ENCODE results near the gene PHKA1. TPM values are rescaled to one million over a fixed set of nuclear protein-coding genes. Genes with fewer than 3 reads are reported as not detected.

PHKA1 gene
- total RNA-seq, 1 donor from 2014 or later: 4.0 TPM

- no peak for DNase-seq (ENCODE audit: low spot score)
- H3K27me3 Mint-ChIP-seq (ENCODE audit: unreplicated experiment): no peaks in the 10 kb centered on the region
- H3K4me1 Mint-ChIP-seq (ENCODE audit: unreplicated experiment): no peaks in the 10 kb centered on the region
- peaks cover 22% of the 10 kb centered on the region for H3K36me3 Mint-ChIP-seq (ENCODE audit: low read depth, unreplicated experiment)
- TF ChIP-seq, protein P1, sequence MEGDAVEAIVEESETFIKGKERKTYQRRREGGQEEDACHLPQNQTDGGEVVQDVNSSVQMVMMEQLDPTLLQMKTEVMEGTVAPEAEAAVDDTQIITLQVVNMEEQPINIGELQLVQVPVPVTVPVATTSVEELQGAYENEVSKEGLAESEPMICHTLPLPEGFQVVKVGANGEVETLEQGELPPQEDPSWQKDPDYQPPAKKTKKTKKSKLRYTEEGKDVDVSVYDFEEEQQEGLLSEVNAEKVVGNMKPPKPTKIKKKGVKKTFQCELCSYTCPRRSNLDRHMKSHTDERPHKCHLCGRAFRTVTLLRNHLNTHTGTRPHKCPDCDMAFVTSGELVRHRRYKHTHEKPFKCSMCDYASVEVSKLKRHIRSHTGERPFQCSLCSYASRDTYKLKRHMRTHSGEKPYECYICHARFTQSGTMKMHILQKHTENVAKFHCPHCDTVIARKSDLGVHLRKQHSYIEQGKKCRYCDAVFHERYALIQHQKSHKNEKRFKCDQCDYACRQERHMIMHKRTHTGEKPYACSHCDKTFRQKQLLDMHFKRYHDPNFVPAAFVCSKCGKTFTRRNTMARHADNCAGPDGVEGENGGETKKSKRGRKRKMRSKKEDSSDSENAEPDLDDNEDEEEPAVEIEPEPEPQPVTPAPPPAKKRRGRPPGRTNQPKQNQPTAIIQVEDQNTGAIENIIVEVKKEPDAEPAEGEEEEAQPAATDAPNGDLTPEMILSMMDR (IDR thresholded peaks at IDR 0.05; ENCODE audit: unreplicated experiment): no peak
- no peak overlapping the region for H3K4me3 Mint-ChIP-seq (ENCODE audit: unreplicated experiment)
- no peak overlapping the region for H3K27ac Mint-ChIP-seq (ENCODE audit: unreplicated experiment)
- H3K9me3 Mint-ChIP-seq (ENCODE audit: unreplicated experiment): no peaks in the 10 kb centered on the region
These were observed 174.3 kb downstream of the PHKA1 start for GRCh38 chrX:72539822-72540221.

DNA sequence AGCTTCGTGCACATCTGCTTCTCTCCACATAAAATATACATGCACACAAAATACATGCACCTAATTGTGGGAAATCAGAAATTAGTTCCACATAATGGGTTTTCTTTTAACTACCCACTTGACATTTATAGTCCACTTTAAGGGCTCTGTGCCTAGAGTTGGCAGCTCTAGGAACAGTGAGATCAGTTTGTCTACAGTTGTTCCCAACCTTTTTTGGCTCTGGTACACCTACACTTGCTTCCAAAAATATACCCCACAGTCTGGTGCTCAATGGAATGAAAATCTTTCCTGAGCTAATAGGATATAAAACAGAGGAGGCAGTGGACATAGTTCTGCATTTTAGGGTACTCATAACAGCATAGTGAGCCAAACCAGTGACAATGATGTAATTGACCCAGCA, 177.6 kb downstream of the PHKA1 start:
- no peak overlapping the region for H3K27ac Mint-ChIP-seq (ENCODE audit: unreplicated experiment)
- TF ChIP-seq, protein P1 (IDR thresholded peaks at IDR 0.05; ENCODE audit: unreplicated experiment): no peak
- H3K9me3 Mint-ChIP-seq (ENCODE audit: unreplicated experiment): no peaks in the 10 kb centered on the region
- H3K4me1 Mint-ChIP-seq (ENCODE audit: unreplicated experiment): no peaks in the 10 kb centered on the region
- no peak for DNase-seq (ENCODE audit: low spot score)
- H3K36me3 Mint-ChIP-seq (ENCODE audit: low read depth, unreplicated experiment): peaks cover 6% of the 10 kb centered on the region
- H3K4me3 Mint-ChIP-seq (ENCODE audit: unreplicated experiment): no peak overlapping the region
- no peaks in the 10 kb centered on the region for H3K27me3 Mint-ChIP-seq (ENCODE audit: unreplicated experiment)

- TF ChIP-seq, protein P1 (IDR thresholded peaks at IDR 0.05; ENCODE audit: unreplicated experiment): no peak
- no peaks in the 10 kb centered on the region for H3K27me3 Mint-ChIP-seq (ENCODE audit: unreplicated experiment)
- DNase-seq (ENCODE audit: low spot score): no peak
These were observed 181.7 kb downstream of the PHKA1 start for GRCh38 chrX:72532366-72532765.

More at GRCh38 chrX:72532366-72532765, 181.7 kb downstream of the PHKA1 start:
- Mint-ChIP-seq H3K4me3 (ENCODE audit: unreplicated experiment) (no peak overlapping the region), H3K36me3 (ENCODE audit: low read depth, unreplicated experiment) (no peaks in the 10 kb centered on the region), H3K4me1 (ENCODE audit: unreplicated experiment) (no peaks in the 10 kb centered on the region), H3K9me3 (ENCODE audit: unreplicated experiment) (no peaks in the 10 kb centered on the region), H3K27ac (ENCODE audit: unreplicated experiment) (no peak overlapping the region)

Other genes with a start within 250 kb of the PHKA1 start
- gene HDAC8, start 141.5 kb downstream of the PHKA1 start, total RNA-seq (ENCODE audit: unreplicated experiment): 29.4 TPM
- 1.3 TPM for gene DMRTC1B, start 62.6 kb upstream of the PHKA1 start, total RNA-seq (ENCODE audit: unreplicated experiment)
- not detected for gene FAM236B, start 68.4 kb upstream of the PHKA1 start, total RNA-seq (ENCODE audit: unreplicated experiment)
- gene FAM236D, start 93.9 kb upstream of the PHKA1 start, total RNA-seq (ENCODE audit: unreplicated experiment): not detected
- not detected for gene FAM236C, start 198.3 kb upstream of the PHKA1 start, total RNA-seq (ENCODE audit: unreplicated experiment)
- not detected for gene FAM236A, start 223.9 kb upstream of the PHKA1 start, total RNA-seq (ENCODE audit: unreplicated experiment)
- 0.38 TPM for gene DMRTC1, start 229.5 kb upstream of the PHKA1 start, total RNA-seq (ENCODE audit: unreplicated experiment)